ENCODE results near the gene RCN1.

DNA sequence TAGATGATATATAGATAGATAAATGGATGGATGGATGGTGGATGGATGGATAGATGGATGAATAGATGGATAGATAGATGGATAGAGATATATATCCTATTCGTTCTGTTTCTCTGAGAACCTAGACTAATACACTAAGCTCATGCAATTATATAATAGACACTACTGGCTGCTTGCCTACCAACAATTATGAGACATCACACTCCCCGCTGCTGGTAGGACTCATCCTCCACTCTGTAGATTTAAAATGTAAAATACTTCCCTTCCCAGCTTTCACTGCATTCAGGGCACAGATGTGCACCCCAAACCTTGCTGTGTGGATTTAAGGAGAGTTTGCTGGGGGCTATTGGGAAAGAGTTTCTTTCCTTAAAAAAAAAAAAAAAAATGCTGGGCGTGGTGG is 28.3 kb upstream of the RCN1 start:
- TF ChIP-seq, protein P1, sequence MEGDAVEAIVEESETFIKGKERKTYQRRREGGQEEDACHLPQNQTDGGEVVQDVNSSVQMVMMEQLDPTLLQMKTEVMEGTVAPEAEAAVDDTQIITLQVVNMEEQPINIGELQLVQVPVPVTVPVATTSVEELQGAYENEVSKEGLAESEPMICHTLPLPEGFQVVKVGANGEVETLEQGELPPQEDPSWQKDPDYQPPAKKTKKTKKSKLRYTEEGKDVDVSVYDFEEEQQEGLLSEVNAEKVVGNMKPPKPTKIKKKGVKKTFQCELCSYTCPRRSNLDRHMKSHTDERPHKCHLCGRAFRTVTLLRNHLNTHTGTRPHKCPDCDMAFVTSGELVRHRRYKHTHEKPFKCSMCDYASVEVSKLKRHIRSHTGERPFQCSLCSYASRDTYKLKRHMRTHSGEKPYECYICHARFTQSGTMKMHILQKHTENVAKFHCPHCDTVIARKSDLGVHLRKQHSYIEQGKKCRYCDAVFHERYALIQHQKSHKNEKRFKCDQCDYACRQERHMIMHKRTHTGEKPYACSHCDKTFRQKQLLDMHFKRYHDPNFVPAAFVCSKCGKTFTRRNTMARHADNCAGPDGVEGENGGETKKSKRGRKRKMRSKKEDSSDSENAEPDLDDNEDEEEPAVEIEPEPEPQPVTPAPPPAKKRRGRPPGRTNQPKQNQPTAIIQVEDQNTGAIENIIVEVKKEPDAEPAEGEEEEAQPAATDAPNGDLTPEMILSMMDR (IDR thresholded peaks at IDR 0.05) = no peak
- no peak for TF ChIP-seq POLR2AphosphoS5 (IDR thresholded peaks at IDR 0.05)

Measured in upper lobe of left lung (tissue), 4 donors.